Activated CD4-positive, alpha-beta T cell treated with anti-CD3 and anti-CD28 coated beads, Interleukin-2, amount 50 U/mL, for 48 hours (primary cell): ENCODE data around the gene THAP6.
A peak's percentile ranks its signal among the peaks of the same experiment; 100 is the strongest.
"Not testable (repeated sequence)": the region's sequence is repeated elsewhere in the genome, so short reads cannot be mapped to it uniquely, and the experiment has no call there.

ENCODE experiments used
- DNase-seq, 2 experiments: peaks; one replicate each; pipeline ENCODE4 v3.0.0-alpha.2; 2020

THAP6 gene

GRCh38 chr4:75525910-75526309 is 11.6 kb downstream of the THAP6 start:
- no peak for DNase-seq

- DNase-seq, result no peak
Observed at GRCh38 chr4:75527482-75527881, 13.2 kb downstream of the THAP6 start.

GRCh38 chr4:75530556-75531322 is 16.5 kb downstream of the THAP6 start:
- no peak for DNase-seq

GRCh38 chr4:75531536-75532143 is 17.4 kb downstream of the THAP6 start:
- not testable (repeated sequence) for DNase-seq

- not testable (repeated sequence) for DNase-seq
Observed at GRCh38 chr4:75533339-75533887, 19.1 kb downstream of the THAP6 start.

GRCh38 chr4:75533926-75534325 is 19.7 kb downstream of the THAP6 start:
- not testable (repeated sequence) for DNase-seq

GRCh38 chr4:75537308-75537707 is 23.0 kb downstream of the THAP6 start:
- DNase-seq, result not testable (repeated sequence)

GRCh38 chr4:75542824-75543223 is 28.6 kb downstream of the THAP6 start:
- DNase-seq, result no peak

GRCh38 chr4:75544220-75544619 is 29.9 kb downstream of the THAP6 start:
- DNase-seq, result not testable (repeated sequence)

- no peak for DNase-seq
Observed at GRCh38 chr4:75544870-75545269, 30.6 kb downstream of the THAP6 start.

GRCh38 chr4:75545526-75545925 is 31.3 kb downstream of the THAP6 start:
- no peak for DNase-seq

GRCh38 chr4:75547647-75548387 is 33.5 kb downstream of the THAP6 start:
- DNase-seq, result no peak

- no peak for DNase-seq
Observed at GRCh38 chr4:75549019-75549418, 34.7 kb downstream of the THAP6 start.

- no peak for DNase-seq
Observed at GRCh38 chr4:75552452-75552851, 38.2 kb downstream of the THAP6 start.

- peak; percentile 29 to 39 for DNase-seq
Observed at GRCh38 chr4:75555294-75556164, 41.3 kb downstream of the THAP6 start, which contains the start of gene ODAPH. ODAPH (plus strand) TSS chr4:75556066; CDS start chr4:75556083, 17 bp downstream.

GRCh38 chr4:75557696-75558095 is 43.4 kb downstream of the THAP6 start:
- DNase-seq, result no peak

GRCh38 chr4:75561789-75562188 is 47.5 kb downstream of the THAP6 start:
- DNase-seq, result no peak

- no peak for DNase-seq
Observed at GRCh38 chr4:75564023-75564422, 49.8 kb downstream of the THAP6 start.

- no peak for DNase-seq
Observed at GRCh38 chr4:75565481-75565880, 51.2 kb downstream of the THAP6 start.

GRCh38 chr4:75566911-75567310 is 52.6 kb downstream of the THAP6 start:
- DNase-seq, result no peak

GRCh38 chr4:75567725-75568124 is 53.5 kb downstream of the THAP6 start:
- DNase-seq, result no peak
